GM12878 (cell line): ENCODE data around the gene NPC2. TPM values are rescaled to one million over a fixed set of nuclear protein-coding genes. Genes with fewer than 3 reads are reported as not detected.

ENCODE experiments used
- BACH1 ChIP-seq: fragments of 450-650 bp; IDR thresholded peaks from 2 replicates; pipeline ENCODE4 v1.6.1; 2017; ENCODE audit warnings: mild to moderate bottlenecking, borderline replicate concordance
- BCL3 ChIP-seq: IDR thresholded peaks from 2 replicates; pipeline ENCODE4 v1.6.1; 2011; ENCODE audit warnings: borderline replicate concordance, low read depth, mild to moderate bottlenecking, moderate library complexity, low read length; ENCODE audit not compliant: insufficient read depth, poor library complexity, severe bottlenecking
- CBFB ChIP-seq: IDR thresholded peaks from 2 replicates; pipeline ENCODE4 v1.6.1; 2016; ENCODE audit warnings: antibody characterized with exemption, low read depth
- CUX1 ChIP-seq: IDR thresholded peaks from 2 replicates; pipeline ENCODE4 v1.6.1; 2012; ENCODE audit warnings: improper control_type of control experiment, low read depth, low read length; ENCODE audit not compliant: insufficient replicate concordance
- IKZF1 ChIP-seq: fragments of 450-650 bp; conservative IDR thresholded peaks from 2 replicates; pipeline ENCODE4 v1.6.1; 2017; ENCODE audit warnings: antibody characterized with exemption, mild to moderate bottlenecking
- IKZF2 ChIP-seq, 2 experiments: fragments of 450-650 bp; IDR thresholded peaks; 2 replicates each; pipeline ENCODE4 v1.6.1; 2017; ENCODE audit warnings: mild to moderate bottlenecking in 2 of 2, moderate library complexity in 2 of 2
- KAT2A ChIP-seq: conservative IDR thresholded peaks from 2 replicates; pipeline ENCODE4 v1.6.1; 2011; ENCODE audit warnings: low read depth, low read length; ENCODE audit not compliant: control insufficient read depth
- KLF5 ChIP-seq: fragments of 450-650 bp; IDR thresholded peaks from 2 replicates; pipeline ENCODE4 v1.6.1; 2014; ENCODE audit warnings: mild to moderate bottlenecking; ENCODE audit not compliant: partially characterized antibody
- LARP7 ChIP-seq: fragments of 450-650 bp; IDR thresholded peaks from 2 replicates; pipeline ENCODE4 v1.6.1; 2017; ENCODE audit warnings: mild to moderate bottlenecking
- MEF2B ChIP-seq: fragments of 450-650 bp; IDR thresholded peaks from 2 replicates; pipeline ENCODE4 v1.6.1; 2018; ENCODE audit warnings: mild to moderate bottlenecking, moderate library complexity; ENCODE audit not compliant: partially characterized antibody, poor library complexity, severe bottlenecking
- NFXL1 ChIP-seq: fragments of 450-650 bp; IDR thresholded peaks from 2 replicates; pipeline ENCODE4 v1.6.1; 2017; ENCODE audit warnings: antibody characterized with exemption, mild to moderate bottlenecking, borderline replicate concordance
- NRF1 ChIP-seq: conservative IDR thresholded peaks from 2 replicates; pipeline ENCODE4 v1.6.1; 2011; ENCODE audit warnings: mild to moderate bottlenecking, low read depth, low read length, improper control_type of control experiment
- POLR2AphosphoS2 ChIP-seq: IDR thresholded peaks from 2 replicates; pipeline ENCODE4 v1.6.1; 2011; ENCODE audit warnings: low read depth, mild to moderate bottlenecking, low read length, improper control_type of control experiment, moderate library complexity
- RB1 ChIP-seq: fragments of 450-650 bp; formaldehyde crosslinking; IDR thresholded peaks from 2 replicates; pipeline ENCODE4 v1.6.1; 2017; ENCODE audit warnings: mild to moderate bottlenecking, borderline replicate concordance
- RELA ChIP-seq: fragments of 450-650 bp; IDR thresholded peaks from 2 replicates; pipeline ENCODE4 v1.8.0; 2014; ENCODE audit warnings: borderline replicate concordance; ENCODE audit not compliant: partially characterized antibody
- SMARCA5 ChIP-seq: fragments of 450-650 bp; IDR thresholded peaks from 2 replicates; pipeline ENCODE4 v1.6.1; 2017; ENCODE audit warnings: mild to moderate bottlenecking
- SREBF2 ChIP-seq: IDR thresholded peaks from 2 replicates; pipeline ENCODE4 v1.6.1; 2012; ENCODE audit warnings: mild to moderate bottlenecking, low read length
- TBL1XR1 ChIP-seq: IDR thresholded peaks from 2 replicates; pipeline ENCODE4 v1.6.1; 2012; ENCODE audit warnings: low read depth, low read length, improper control_type of control experiment
- ZBED1 ChIP-seq: IDR thresholded peaks from 2 replicates; pipeline ENCODE4 v1.6.1; 2016; ENCODE audit warnings: borderline replicate concordance
- polyA plus RNA-seq, 11 experiments: library from polyadenylated mRNA; depleted of rRNA in 4 of 11; unstranded in 6 of 11; stranded (reverse) in 5 of 11; fragments of >200 nt; fragmentation: Nextera tagmentation in 4 of 11; fragmentation: Illumina TruSeq in 1 of 11; extraction: Ambion mirVana in 4 of 11; extraction: Trizol in 1 of 11; gene quantifications; 1 replicate in 1 of 11; 2 replicates in 10 of 11; pipeline versions ENCODE4 v1.2.1 to v1.2.3, GENCODE V29; 2011 to 2016; ENCODE audit warnings: inconsistent platforms in 2 of 11, missing spikeins in 2 of 11, low read depth in 1 of 11
- total RNA-seq, 4 experiments: library from RNA; depleted of rRNA in 3 of 4; stranded (reverse); fragments of >200 nt in 3 of 4; fragmentation: Illumina TruSeq in 1 of 4; extraction: Trizol in 1 of 4; gene quantifications; 2 replicates each; pipeline versions ENCODE4 v1.2.1 to v1.2.3, GENCODE V29; 2013 to 2021
- TF ChIP-seq, protein P1 (sequence below): IDR thresholded peaks from 2 replicates; pipeline ENCODE4 v1.6.1; 2012; ENCODE audit warnings: low read depth, low read length, improper control_type of control experiment
- TF ChIP-seq, protein P2 (sequence below): IDR thresholded peaks from 2 replicates; pipeline ENCODE4 v1.6.1; 2012; ENCODE audit warnings: low read length, inconsistent platforms

The NPC2 gene
- total and polyA plus RNA-seq, 10 of the 15 experiments (the other 5 are each of a cell fraction or from before 2014, with no cell fraction given) = 29.5 to 109 (median 59.1) TPM

DNA sequence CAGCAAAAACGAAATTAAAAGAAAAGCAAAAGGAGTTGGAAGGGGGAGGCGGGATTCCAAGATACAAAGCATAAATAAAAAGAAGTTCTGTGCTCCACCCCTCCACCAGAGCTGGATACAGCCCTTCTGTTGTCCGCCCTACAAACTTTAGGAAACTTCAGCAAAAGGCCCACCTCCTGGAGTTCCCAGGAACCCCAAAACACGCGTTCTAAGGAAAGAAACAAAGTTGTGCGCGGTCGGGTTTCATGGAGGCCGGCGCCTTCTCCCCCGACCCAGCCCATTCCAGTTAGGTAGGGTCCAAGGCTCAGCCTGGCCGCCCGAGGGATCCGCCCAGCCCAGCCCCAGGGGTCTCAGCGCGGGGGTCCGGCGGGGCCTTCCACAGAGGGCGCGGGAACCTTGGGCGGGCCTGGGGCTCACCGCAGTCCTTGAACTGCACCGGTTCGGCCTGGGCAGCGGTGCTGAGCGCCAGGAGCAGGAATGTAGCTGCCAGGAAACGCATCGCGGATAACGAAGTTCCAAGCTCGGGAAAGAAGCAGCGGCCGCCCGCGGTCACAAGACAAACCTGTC lies at the start of gene NPC2 (continued):
- TF ChIP-seq MEF2B (peak; percentile 33), IKZF1 (peak; percentile 79), TBL1XR1 (no peak), RELA (no peak), SMARCA5 (peak; percentile 82; the same call in 1 of the 2 replicates), KAT2A (no peak), CUX1 (no peak), NFXL1 (no peak), SREBF2 (no peak), RB1 (0 out of 2 replicates have a peak, but pooled peaks have one; percentile 56), KLF5 (no peak), BCL3 (no peak), BACH1 (no peak), ZBED1 (no peak), IKZF2 (IDR thresholded peaks at IDR 0.05) (peak; percentile 45 to 50; a peak in 3 of 4 replicates), NRF1 (no peak), CBFB (0 out of 2 replicates have a peak, but pooled peaks have one; percentile 6), LARP7 (peak; percentile 40; the same call in 1 of the 2 replicates), POLR2AphosphoS2 (no peak)
- TF ChIP-seq, protein P1, sequence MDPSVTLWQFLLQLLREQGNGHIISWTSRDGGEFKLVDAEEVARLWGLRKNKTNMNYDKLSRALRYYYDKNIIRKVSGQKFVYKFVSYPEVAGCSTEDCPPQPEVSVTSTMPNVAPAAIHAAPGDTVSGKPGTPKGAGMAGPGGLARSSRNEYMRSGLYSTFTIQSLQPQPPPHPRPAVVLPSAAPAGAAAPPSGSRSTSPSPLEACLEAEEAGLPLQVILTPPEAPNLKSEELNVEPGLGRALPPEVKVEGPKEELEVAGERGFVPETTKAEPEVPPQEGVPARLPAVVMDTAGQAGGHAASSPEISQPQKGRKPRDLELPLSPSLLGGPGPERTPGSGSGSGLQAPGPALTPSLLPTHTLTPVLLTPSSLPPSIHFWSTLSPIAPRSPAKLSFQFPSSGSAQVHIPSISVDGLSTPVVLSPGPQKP = no peak
- TF ChIP-seq, protein P2, sequence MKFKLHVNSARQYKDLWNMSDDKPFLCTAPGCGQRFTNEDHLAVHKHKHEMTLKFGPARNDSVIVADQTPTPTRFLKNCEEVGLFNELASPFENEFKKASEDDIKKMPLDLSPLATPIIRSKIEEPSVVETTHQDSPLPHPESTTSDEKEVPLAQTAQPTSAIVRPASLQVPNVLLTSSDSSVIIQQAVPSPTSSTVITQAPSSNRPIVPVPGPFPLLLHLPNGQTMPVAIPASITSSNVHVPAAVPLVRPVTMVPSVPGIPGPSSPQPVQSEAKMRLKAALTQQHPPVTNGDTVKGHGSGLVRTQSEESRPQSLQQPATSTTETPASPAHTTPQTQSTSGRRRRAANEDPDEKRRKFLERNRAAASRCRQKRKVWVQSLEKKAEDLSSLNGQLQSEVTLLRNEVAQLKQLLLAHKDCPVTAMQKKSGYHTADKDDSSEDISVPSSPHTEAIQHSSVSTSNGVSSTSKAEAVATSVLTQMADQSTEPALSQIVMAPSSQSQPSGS = no peak
